RWPE1 (cell line): ENCODE results near the gene SULT2A1.

ENCODE experiments used
- CTCF ChIA-PET: fragments of 350-600 bp; sonication (Branson Sonifier 250); formaldehyde crosslinking; extraction: SDS; loops from one replicate; lab custom pipeline; 2021; lab: Yijun Ruan, JAX
- POLR2A ChIA-PET: fragments of 400-600 bp; formaldehyde crosslinking; extraction: SDS; loops from one replicate; lab custom pipeline; 2020; ENCODE audit warnings: antibody characterized with exemption; ENCODE audit not compliant: low non-redundant PET; lab: Yijun Ruan, JAX
- DNase-seq: peaks from one replicate; pipeline ENCODE4 v3.0.0; 2012; ENCODE audit warnings: low spot score
- H3K27ac ChIP-seq: fragments of 450-650 bp; 2 replicates; pipeline ENCODE4 v1.5.1; 2017
- CTCF ChIP-seq: fragments of 450-650 bp; conservative IDR thresholded peaks from 2 replicates; pipeline ENCODE4 v1.5.1; 2017; ENCODE audit warnings: low read depth, mild to moderate bottlenecking

The SULT2A1 gene

GRCh38 chr19:47848425-47848822 is 37.7 kb downstream of the SULT2A1 start:
- POLR2A ChIA-PET, result no interaction called here
- DNase-seq, result no peak
- no peak for TF ChIP-seq CTCF
- no peak overlapping the region for H3K27ac ChIP-seq
- CTCF ChIA-PET, result interaction anchor here (0.7 kb wide), 1 partner anchor 540 kb away, joined by 3 read pairs; no protein-coding TSS in a partner anchor

GRCh38 chr19:47842941-47843340 is 43.2 kb downstream of the SULT2A1 start:
- no peak overlapping the region for H3K27ac ChIP-seq
- no peak for TF ChIP-seq CTCF
- DNase-seq, result no peak
- ChIA-PET CTCF (interaction anchor here (1.2 kb wide), 1 partner anchor 9 kb away, joined by 3 read pairs; no protein-coding TSS in a partner anchor), POLR2A (no interaction called here)

GRCh38 chr19:47839913-47840312 is 46.2 kb downstream of the SULT2A1 start:
- CTCF ChIA-PET, result interaction anchor here (0.6 kb wide), 1 partner anchor 42 kb away, joined by 7 read pairs; no protein-coding TSS in a partner anchor
- POLR2A ChIA-PET, result no interaction called here
- no peak for TF ChIP-seq CTCF
- DNase-seq, result no peak
- no peak overlapping the region for H3K27ac ChIP-seq

GRCh38 chr19:47839411-47839810 is 46.7 kb downstream of the SULT2A1 start:
- H3K27ac ChIP-seq, result no peak overlapping the region
- DNase-seq, result no peak
- ChIA-PET POLR2A (no interaction called here), CTCF (interaction anchor here (0.6 kb wide), 1 partner anchor 42 kb away, joined by 7 read pairs; no protein-coding TSS in a partner anchor)
- TF ChIP-seq CTCF, result no peak

GRCh38 chr19:47836038-47836437 is 50.1 kb downstream of the SULT2A1 start:
- ChIA-PET POLR2A (no interaction called here), CTCF (interaction anchor here (0.6 kb wide), 1 partner anchor 56 kb away, joined by 3 read pairs; no protein-coding TSS in a partner anchor)
- H3K27ac ChIP-seq, result no peak overlapping the region
- TF ChIP-seq CTCF, result no peak
- no peak for DNase-seq

GRCh38 chr19:47832723-47833122 is 53.4 kb downstream of the SULT2A1 start:
- CTCF ChIA-PET, result interaction anchor here (0.6 to 0.7 kb wide), 2 partner anchors 17 to 296 kb away, joined by 3 to 5 read pairs; no protein-coding TSS in a partner anchor
- DNase-seq, result no peak
- POLR2A ChIA-PET, result no interaction called here
- no peak for TF ChIP-seq CTCF
- no peak overlapping the region for H3K27ac ChIP-seq
